ENCODE results near the gene C1QTNF5.
A peak's percentile ranks its signal among the peaks of the same experiment; 100 is the strongest.

C1QTNF5 gene

GRCh38 chr11:119344291-119345010 lies 3.8 kb upstream of the C1QTNF5 start:
- ATAC-seq (replicated peaks; ENCODE audit: extremely low read depth, poor library complexity, severe bottlenecking) = no peak
- no peak overlapping the region for H3K27ac Mint-ChIP-seq (ENCODE audit: low read depth)
- no peak overlapping the region for H3K4me3 Mint-ChIP-seq
- H3K36me3 Mint-ChIP-seq (ENCODE audit: insufficient read depth) = peaks cover 2% of the 10 kb centered on the region
- peaks cover 77% of the 10 kb centered on the region for H3K27me3 Mint-ChIP-seq
- peaks cover under 1% of the 10 kb centered on the region for H3K4me1 Mint-ChIP-seq
- no peak for DNase-seq (ENCODE audit: low spot score in 2 of 2)
- H3K9me3 Mint-ChIP-seq = no peaks in the 10 kb centered on the region

- no peak for ATAC-seq (replicated peaks; ENCODE audit: extremely low read depth, poor library complexity, severe bottlenecking)
- Mint-ChIP-seq H3K9me3 (no peaks in the 10 kb centered on the region), H3K27ac (ENCODE audit: low read depth) (no peak overlapping the region), H3K4me3 (no peak overlapping the region), H3K4me1 (peaks cover 6% of the 10 kb centered on the region), H3K27me3 (peaks cover 84% of the 10 kb centered on the region), H3K36me3 (ENCODE audit: insufficient read depth) (peaks cover 4% of the 10 kb centered on the region)
- DNase-seq (ENCODE audit: low spot score in 2 of 2) = no peak
These were observed 3.0 kb upstream of the C1QTNF5 start for GRCh38 chr11:119343726-119344125.

GRCh38 chr11:119342362-119343130 lies 1.9 kb upstream of the C1QTNF5 start:
- Mint-ChIP-seq H3K4me1 (peaks cover 13% of the 10 kb centered on the region), H3K4me3 (no peak overlapping the region), H3K36me3 (ENCODE audit: insufficient read depth) (peaks cover 4% of the 10 kb centered on the region), H3K27ac (ENCODE audit: low read depth) (no peak overlapping the region), H3K9me3 (no peaks in the 10 kb centered on the region), H3K27me3 (peaks cover 81% of the 10 kb centered on the region)
- no peak for DNase-seq (ENCODE audit: low spot score in 2 of 2)
- ATAC-seq (replicated peaks; ENCODE audit: extremely low read depth, poor library complexity, severe bottlenecking) = no peak

- Mint-ChIP-seq H3K36me3 (ENCODE audit: insufficient read depth) (peaks cover 4% of the 10 kb centered on the region), H3K27me3 (peaks cover 75% of the 10 kb centered on the region), H3K27ac (ENCODE audit: low read depth) (no peak overlapping the region), H3K4me3 (no peak overlapping the region), H3K9me3 (no peaks in the 10 kb centered on the region), H3K4me1 (peaks cover 13% of the 10 kb centered on the region)
- DNase-seq (ENCODE audit: low spot score in 2 of 2) (no peak), ATAC-seq (replicated peaks; ENCODE audit: extremely low read depth, poor library complexity, severe bottlenecking) (no peak)
These were observed 1.3 kb upstream of the C1QTNF5 start for GRCh38 chr11:119342023-119342300.

- Mint-ChIP-seq H3K27me3 (peaks cover 70% of the 10 kb centered on the region), H3K27ac (ENCODE audit: low read depth) (no peak overlapping the region), H3K4me3 (no peak overlapping the region), H3K36me3 (ENCODE audit: insufficient read depth) (peaks cover 4% of the 10 kb centered on the region), H3K4me1 (peaks cover 16% of the 10 kb centered on the region), H3K9me3 (no peaks in the 10 kb centered on the region)
- DNase-seq (ENCODE audit: low spot score in 2 of 2) = no peak
- no peak for ATAC-seq (replicated peaks; ENCODE audit: extremely low read depth, poor library complexity, severe bottlenecking)
These were observed 739 bp upstream of the C1QTNF5 start for GRCh38 chr11:119341222-119342022.

GRCh38 chr11:119339589-119340334 lies 921 bp downstream of the C1QTNF5 start:
- DNase-seq (ENCODE audit: low spot score in 2 of 2) (no peak), ATAC-seq (replicated peaks; ENCODE audit: extremely low read depth, poor library complexity, severe bottlenecking) (no peak)
- H3K4me1 Mint-ChIP-seq = peaks cover 32% of the 10 kb centered on the region
- peaks cover 55% of the 10 kb centered on the region for H3K27me3 Mint-ChIP-seq
- H3K9me3 Mint-ChIP-seq = no peaks in the 10 kb centered on the region
- no peak overlapping the region for H3K27ac Mint-ChIP-seq (ENCODE audit: low read depth)
- H3K36me3 Mint-ChIP-seq (ENCODE audit: insufficient read depth) = peaks cover 9% of the 10 kb centered on the region
- H3K4me3 Mint-ChIP-seq = peak overlapping the region; percentile 16

- ATAC-seq (replicated peaks; ENCODE audit: extremely low read depth, poor library complexity, severe bottlenecking) (no peak), DNase-seq (ENCODE audit: low spot score in 2 of 2) (no peak)
- Mint-ChIP-seq H3K4me3 (peak overlapping the region; percentile 16), H3K4me1 (peaks cover 39% of the 10 kb centered on the region), H3K9me3 (no peaks in the 10 kb centered on the region), H3K27me3 (peaks cover 48% of the 10 kb centered on the region), H3K36me3 (ENCODE audit: insufficient read depth) (peaks cover 14% of the 10 kb centered on the region), H3K27ac (ENCODE audit: low read depth) (no peak overlapping the region)
These were observed 1.6 kb downstream of the C1QTNF5 start for GRCh38 chr11:119338965-119339588.

GRCh38 chr11:119338318-119338890 lies 2.3 kb downstream of the C1QTNF5 start:
- H3K36me3 Mint-ChIP-seq (ENCODE audit: insufficient read depth) = peaks cover 15% of the 10 kb centered on the region
- H3K4me3 Mint-ChIP-seq = peak overlapping the region; percentile 38
- peaks cover 42% of the 10 kb centered on the region for H3K4me1 Mint-ChIP-seq
- no peak for ATAC-seq (replicated peaks; ENCODE audit: extremely low read depth, poor library complexity, severe bottlenecking)
- H3K9me3 Mint-ChIP-seq = no peaks in the 10 kb centered on the region
- peak; percentile 54 to 62 for DNase-seq (ENCODE audit: low spot score in 2 of 2)
- no peak overlapping the region for H3K27ac Mint-ChIP-seq (ENCODE audit: low read depth)
- H3K27me3 Mint-ChIP-seq = peaks cover 41% of the 10 kb centered on the region

- H3K9me3 Mint-ChIP-seq = no peaks in the 10 kb centered on the region
- peaks cover 47% of the 10 kb centered on the region for H3K4me1 Mint-ChIP-seq
- peaks cover 17% of the 10 kb centered on the region for H3K36me3 Mint-ChIP-seq (ENCODE audit: insufficient read depth)
- DNase-seq (ENCODE audit: low spot score in 2 of 2) (no peak), ATAC-seq (replicated peaks; ENCODE audit: extremely low read depth, poor library complexity, severe bottlenecking) (no peak)
- peaks cover 35% of the 10 kb centered on the region for H3K27me3 Mint-ChIP-seq
- H3K27ac Mint-ChIP-seq (ENCODE audit: low read depth) = no peak overlapping the region
- H3K4me3 Mint-ChIP-seq = no peak overlapping the region
These were observed 2.9 kb downstream of the C1QTNF5 start for GRCh38 chr11:119337581-119338317.

GRCh38 chr11:119336744-119337469 lies 3.8 kb downstream of the C1QTNF5 start:
- DNase-seq (ENCODE audit: low spot score in 2 of 2) (no peak), ATAC-seq (replicated peaks; ENCODE audit: extremely low read depth, poor library complexity, severe bottlenecking) (no peak)
- H3K4me1 Mint-ChIP-seq = peaks cover 47% of the 10 kb centered on the region
- H3K9me3 Mint-ChIP-seq = no peaks in the 10 kb centered on the region
- peak overlapping the region; percentile 65 for H3K4me3 Mint-ChIP-seq
- peaks cover 26% of the 10 kb centered on the region for H3K27me3 Mint-ChIP-seq
- H3K27ac Mint-ChIP-seq (ENCODE audit: low read depth) = no peak overlapping the region
- peaks cover 17% of the 10 kb centered on the region for H3K36me3 Mint-ChIP-seq (ENCODE audit: insufficient read depth)

Measured in central memory CD8-positive, alpha-beta T cell (primary cell).